MM.1S (cell line): ENCODE measurements around the gene TNRC6C.

Experiments used
- EZH2 ChIP-seq: fragments of 300-600 bp; sonication (generic); optimal IDR thresholded peaks from 2 replicates; pipeline ENCODE3; 2017; ENCODE audit warnings: low read depth, mild to moderate bottlenecking, antibody characterized with exemption, low read length, mixed read lengths
- EZH2phosphoT487 ChIP-seq: fragments of 300-600 bp; sonication (generic); IDR thresholded peaks from 2 replicates; pipeline ENCODE4 v1.6.1; 2018; ENCODE audit warnings: antibody characterized with exemption, low read length
- TF ChIP-seq, protein P1 (sequence below): fragments of 300-600 bp; sonication (generic); IDR thresholded peaks from 2 replicates; pipeline ENCODE4 v1.5.1; 2016; ENCODE audit warnings: antibody characterized with exemption, low read length, mixed read lengths

GRCh38 chr17:78151514-78152008, 193.1 kb downstream of the TNRC6C start:
- TF ChIP-seq EZH2phosphoT487 (no peak), EZH2 (no peak)
- TF ChIP-seq, protein P1, sequence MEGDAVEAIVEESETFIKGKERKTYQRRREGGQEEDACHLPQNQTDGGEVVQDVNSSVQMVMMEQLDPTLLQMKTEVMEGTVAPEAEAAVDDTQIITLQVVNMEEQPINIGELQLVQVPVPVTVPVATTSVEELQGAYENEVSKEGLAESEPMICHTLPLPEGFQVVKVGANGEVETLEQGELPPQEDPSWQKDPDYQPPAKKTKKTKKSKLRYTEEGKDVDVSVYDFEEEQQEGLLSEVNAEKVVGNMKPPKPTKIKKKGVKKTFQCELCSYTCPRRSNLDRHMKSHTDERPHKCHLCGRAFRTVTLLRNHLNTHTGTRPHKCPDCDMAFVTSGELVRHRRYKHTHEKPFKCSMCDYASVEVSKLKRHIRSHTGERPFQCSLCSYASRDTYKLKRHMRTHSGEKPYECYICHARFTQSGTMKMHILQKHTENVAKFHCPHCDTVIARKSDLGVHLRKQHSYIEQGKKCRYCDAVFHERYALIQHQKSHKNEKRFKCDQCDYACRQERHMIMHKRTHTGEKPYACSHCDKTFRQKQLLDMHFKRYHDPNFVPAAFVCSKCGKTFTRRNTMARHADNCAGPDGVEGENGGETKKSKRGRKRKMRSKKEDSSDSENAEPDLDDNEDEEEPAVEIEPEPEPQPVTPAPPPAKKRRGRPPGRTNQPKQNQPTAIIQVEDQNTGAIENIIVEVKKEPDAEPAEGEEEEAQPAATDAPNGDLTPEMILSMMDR: no peak
